Measurements from ENCODE around the gene PKIG.
"Not testable (repeated sequence)": the region's sequence is repeated elsewhere in the genome, so short reads cannot be mapped to it uniquely, and the experiment has no call there.

Gene PKIG

GRCh38 chr20:44648579-44648978, 66.2 kb downstream of the PKIG start:
- H3K27me3 ChIP-seq (ENCODE audit: low read depth) = no peaks in the 10 kb centered on the region
- H3K9me3 ChIP-seq = no peaks in the 10 kb centered on the region; the same call in 1 of the 2 replicates
- in situ Hi-C loops (cut with MboI; ENCODE audit: low sequenced_read_pairs) = no loop called here
- H3K4me1 ChIP-seq = peaks cover 5% of the 10 kb centered on the region
- H3K4me3 ChIP-seq = no peak overlapping the region
- no peak for DNase-seq (ENCODE audit: low spot score in 2 of 2)
- no peaks in the 10 kb centered on the region for H3K36me3 ChIP-seq (replicated peaks)

DNA sequence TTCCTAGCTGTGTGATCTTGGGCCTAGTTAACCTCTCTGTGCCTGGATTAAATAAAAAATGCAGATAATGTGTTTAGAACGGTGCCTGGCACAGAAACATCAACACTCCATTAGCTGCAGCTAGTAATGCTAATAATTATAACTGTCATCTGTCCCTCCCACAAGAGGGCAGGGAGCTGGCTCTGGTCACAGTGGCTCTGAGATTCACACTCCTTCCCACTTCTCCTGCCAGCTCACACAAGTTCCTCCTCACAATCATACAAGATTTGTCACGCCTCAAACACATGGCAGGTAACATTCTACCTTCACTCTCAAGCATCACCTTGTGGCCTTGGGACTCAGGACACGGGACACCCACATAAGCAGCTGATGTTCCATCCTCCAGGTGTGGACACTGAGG, 66.7 kb downstream of the PKIG start:
- no peak overlapping the region for H3K4me3 ChIP-seq
- in situ Hi-C loops (cut with MboI; ENCODE audit: low sequenced_read_pairs) = no loop called here
- no peak for DNase-seq (ENCODE audit: low spot score in 2 of 2)
- H3K9me3 ChIP-seq = no peaks in the 10 kb centered on the region; the same call in 1 of the 2 replicates
- H3K36me3 ChIP-seq (replicated peaks) = no peaks in the 10 kb centered on the region
- peaks cover 5% of the 10 kb centered on the region for H3K4me1 ChIP-seq
- no peaks in the 10 kb centered on the region for H3K27me3 ChIP-seq (ENCODE audit: low read depth)

DNA sequence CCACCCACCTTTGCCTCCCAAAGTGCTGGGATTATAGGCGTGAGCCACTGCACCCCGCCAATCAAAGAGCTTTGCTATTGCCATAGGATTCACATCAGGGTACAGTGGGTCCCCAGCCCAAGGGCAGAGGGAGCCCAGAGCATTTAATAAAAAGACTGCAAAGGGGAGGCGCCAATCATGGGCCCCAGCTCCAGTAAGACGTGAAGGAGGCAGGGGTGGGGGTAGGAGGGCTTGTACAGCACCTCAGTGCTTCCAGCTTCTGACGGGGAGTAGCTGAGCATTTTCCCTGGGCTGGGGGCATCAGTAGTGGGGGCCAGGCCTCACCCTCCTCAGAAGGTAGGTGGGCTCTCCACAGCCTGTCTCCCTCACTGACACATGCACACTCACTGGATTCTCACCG, 67.6 kb downstream of the PKIG start:
- in situ Hi-C loops (cut with MboI; ENCODE audit: low sequenced_read_pairs) = no loop called here
- Histone ChIP-seq H3K27me3 (ENCODE audit: low read depth) (no peaks in the 10 kb centered on the region), H3K4me1 (peaks cover 5% of the 10 kb centered on the region), H3K9me3 (no peaks in the 10 kb centered on the region; the same call in 1 of the 2 replicates), H3K4me3 (no peak overlapping the region), H3K36me3 (replicated peaks) (no peaks in the 10 kb centered on the region)
- DNase-seq (ENCODE audit: low spot score in 2 of 2) = no peak

- Histone ChIP-seq H3K9me3 (no peaks in the 10 kb centered on the region; the same call in 1 of the 2 replicates), H3K36me3 (replicated peaks) (no peaks in the 10 kb centered on the region), H3K27me3 (ENCODE audit: low read depth) (no peaks in the 10 kb centered on the region), H3K4me3 (peak overlapping the region; percentile 57), H3K4me1 (peaks cover 5% of the 10 kb centered on the region)
- in situ Hi-C loops (cut with MboI; ENCODE audit: low sequenced_read_pairs) = no loop called here
- DNase-seq (ENCODE audit: low spot score in 2 of 2) = peak in 1 of 2 experiments; percentile 23
Observed at GRCh38 chr20:44650771-44651433, 68.5 kb downstream of the PKIG start.

GRCh38 chr20:44651434-44651683, 69.0 kb downstream of the PKIG start:
- Histone ChIP-seq H3K36me3 (replicated peaks) (no peaks in the 10 kb centered on the region), H3K4me1 (peaks cover 5% of the 10 kb centered on the region), H3K27me3 (ENCODE audit: low read depth) (no peaks in the 10 kb centered on the region), H3K9me3 (no peaks in the 10 kb centered on the region; the same call in 1 of the 2 replicates), H3K4me3 (peak overlapping the region; percentile 57)
- in situ Hi-C loops (cut with MboI; ENCODE audit: low sequenced_read_pairs) = no loop called here
- no peak for DNase-seq (ENCODE audit: low spot score in 2 of 2)

DNA sequence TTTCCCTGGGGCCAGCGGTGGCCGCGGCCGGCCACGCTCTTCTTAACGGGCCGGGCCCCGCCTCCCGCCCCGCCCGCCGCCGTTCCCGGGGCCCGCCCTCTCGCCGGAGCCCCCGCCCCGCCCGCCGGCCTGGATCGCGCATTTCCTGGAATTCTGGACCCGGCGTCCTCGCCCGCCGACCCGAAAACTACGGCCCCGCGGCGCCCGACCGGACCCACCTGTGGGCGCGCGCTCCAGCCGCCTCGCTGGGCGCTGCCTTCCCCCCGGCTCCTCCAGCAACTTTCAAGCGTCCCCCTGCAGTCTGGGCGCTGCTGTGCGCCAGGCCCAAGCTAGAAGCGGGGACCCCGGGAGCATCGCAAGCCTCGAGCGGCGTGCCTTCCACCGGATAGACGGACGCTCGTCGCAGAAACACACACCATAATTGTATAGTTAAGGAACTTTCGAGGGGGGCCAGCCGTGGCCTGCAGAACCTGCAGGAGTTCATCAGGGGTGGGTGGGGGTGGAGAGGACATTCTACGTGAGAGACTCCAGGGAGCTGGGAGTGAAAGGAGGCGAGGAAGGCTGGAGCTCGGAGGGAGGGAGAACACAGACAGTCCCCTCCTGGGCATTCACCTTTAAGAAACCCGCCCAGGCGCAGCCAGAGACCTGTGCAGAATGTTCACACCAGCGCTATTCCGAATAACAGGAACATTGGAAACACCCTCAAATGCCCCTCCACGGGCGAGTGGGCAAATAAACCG, 69.5 kb downstream of the PKIG start, which contains the start of gene ADA:
ADA (minus strand) TSS at position 16 of the 740 bp plus-strand sequence. CDS start 92 bp downstream, outside the sequence.
- Histone ChIP-seq H3K36me3 (replicated peaks) (no peaks in the 10 kb centered on the region), H3K4me3 (peak within 1 kb of the TSS; percentile 57), H3K4me1 (peaks cover 5% of the 10 kb centered on the region), H3K9me3 (no peaks in the 10 kb centered on the region; the same call in 1 of the 2 replicates), H3K27me3 (ENCODE audit: low read depth) (no peaks in the 10 kb centered on the region)
- in situ Hi-C loops (cut with MboI; ENCODE audit: low sequenced_read_pairs) = no loop called here
- DNase-seq (ENCODE audit: low spot score in 2 of 2) = peak; percentile 38 to 77

GRCh38 chr20:44653546-44653945, 71.2 kb downstream of the PKIG start:
- DNase-seq (ENCODE audit: low spot score in 2 of 2) = no peak
- Histone ChIP-seq H3K36me3 (replicated peaks) (no peaks in the 10 kb centered on the region), H3K9me3 (no peaks in the 10 kb centered on the region; the same call in 1 of the 2 replicates), H3K4me3 (no peak overlapping the region), H3K4me1 (peaks cover 5% of the 10 kb centered on the region), H3K27me3 (ENCODE audit: low read depth) (no peaks in the 10 kb centered on the region)
- in situ Hi-C loops (cut with MboI; ENCODE audit: low sequenced_read_pairs) = no loop called here

DNA sequence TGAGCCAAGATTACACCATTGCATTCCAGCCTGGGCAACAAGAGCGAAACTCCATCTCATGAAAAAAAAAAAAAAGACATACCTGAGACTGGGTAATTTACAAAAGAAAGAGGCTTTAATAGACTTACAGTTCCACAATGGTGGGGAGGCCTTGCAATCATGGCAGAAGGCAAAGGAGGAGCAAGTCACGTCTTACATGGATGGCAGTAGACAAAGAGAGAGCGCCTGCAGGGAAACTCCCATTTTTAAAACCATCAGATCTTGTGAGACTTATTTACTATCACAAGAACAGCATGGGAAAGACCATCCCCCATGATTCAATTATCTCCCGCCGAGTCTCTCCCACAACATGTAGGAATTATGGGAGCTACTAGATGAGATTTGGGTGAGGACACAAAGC, 71.8 kb downstream of the PKIG start:
- H3K4me3 ChIP-seq = not testable (repeated sequence)

GRCh38 chr20:44656448-44656847, 74.1 kb downstream of the PKIG start:
- H3K27me3 ChIP-seq (ENCODE audit: low read depth) = no peaks in the 10 kb centered on the region
- no peak overlapping the region for H3K4me3 ChIP-seq
- no peaks in the 10 kb centered on the region for H3K4me1 ChIP-seq
- no peaks in the 10 kb centered on the region; the same call in 1 of the 2 replicates for H3K9me3 ChIP-seq
- no peaks in the 10 kb centered on the region for H3K36me3 ChIP-seq (replicated peaks)
- DNase-seq (ENCODE audit: low spot score in 2 of 2) = no peak
- in situ Hi-C loops (cut with MboI; ENCODE audit: low sequenced_read_pairs) = no loop called here

More for the DNA sequence above, 71.8 kb downstream of the PKIG start:
- DNase-seq (ENCODE audit: low spot score in 2 of 2); in situ Hi-C loops (cut with MboI; ENCODE audit: low sequenced_read_pairs); H3K4me1 ChIP-seq; H3K36me3 ChIP-seq (replicated peaks); H3K9me3 ChIP-seq; H3K27me3 ChIP-seq (ENCODE audit: low read depth): not testable (repeated sequence)

DNA sequence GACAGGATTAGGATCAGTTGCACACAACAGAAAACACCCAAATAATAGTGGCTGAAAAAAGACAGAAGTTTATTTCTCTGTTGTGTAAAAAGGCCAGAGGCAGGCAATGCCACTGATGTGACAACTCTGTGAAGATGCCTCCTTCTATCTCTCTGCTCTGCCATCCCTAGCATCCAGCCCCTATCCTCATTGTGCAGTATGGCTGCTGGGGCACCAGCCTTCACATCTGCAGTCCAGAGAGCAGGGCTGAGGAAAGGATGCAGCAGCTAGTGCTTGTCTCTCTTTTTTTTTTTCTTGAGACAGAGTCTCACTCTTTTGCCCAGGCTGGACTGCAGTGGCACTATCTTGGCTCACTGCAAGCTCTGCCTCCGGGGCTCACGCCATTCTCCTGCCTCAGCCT, 75.5 kb downstream of the PKIG start:
- no peaks in the 10 kb centered on the region; the same call in 1 of the 2 replicates for H3K9me3 ChIP-seq
- no peaks in the 10 kb centered on the region for H3K4me1 ChIP-seq
- no peaks in the 10 kb centered on the region for H3K36me3 ChIP-seq (replicated peaks)
- DNase-seq (ENCODE audit: low spot score in 2 of 2) = no peak
- in situ Hi-C loops (cut with MboI; ENCODE audit: low sequenced_read_pairs) = no loop called here
- H3K27me3 ChIP-seq (ENCODE audit: low read depth) = no peaks in the 10 kb centered on the region
- H3K4me3 ChIP-seq = no peak overlapping the region

DNA sequence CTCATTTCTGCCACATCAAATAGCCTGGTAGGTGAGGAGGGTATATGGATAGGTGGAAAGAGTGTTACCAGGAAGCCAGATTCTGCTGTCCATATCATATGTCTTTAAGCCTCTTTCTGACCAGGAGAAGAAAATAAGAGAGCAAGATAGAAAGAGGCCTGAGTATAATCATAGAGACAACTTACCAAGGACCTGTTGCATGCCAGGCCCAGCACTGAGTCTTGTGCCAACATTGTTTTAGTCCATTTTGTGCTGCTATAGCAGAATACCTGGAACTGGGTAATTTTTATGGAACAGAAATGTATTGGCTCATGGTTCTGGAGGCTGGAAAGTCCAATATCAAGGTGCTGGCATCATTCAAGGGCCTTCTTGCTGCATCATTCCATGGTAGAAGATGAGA, 76.4 kb downstream of the PKIG start:
- no peaks in the 10 kb centered on the region; the same call in 1 of the 2 replicates for H3K9me3 ChIP-seq
- H3K36me3 ChIP-seq (replicated peaks) = no peaks in the 10 kb centered on the region
- no peak for DNase-seq (ENCODE audit: low spot score in 2 of 2)
- in situ Hi-C loops (cut with MboI; ENCODE audit: low sequenced_read_pairs) = no loop called here
- no peaks in the 10 kb centered on the region for H3K27me3 ChIP-seq (ENCODE audit: low read depth)
- H3K4me3 ChIP-seq = no peak overlapping the region
- H3K4me1 ChIP-seq = no peaks in the 10 kb centered on the region

- in situ Hi-C loops (cut with MboI; ENCODE audit: low sequenced_read_pairs) = no loop called here
- Histone ChIP-seq H3K36me3 (replicated peaks) (no peaks in the 10 kb centered on the region), H3K4me3 (no peak overlapping the region), H3K27me3 (ENCODE audit: low read depth) (no peaks in the 10 kb centered on the region), H3K9me3 (no peaks in the 10 kb centered on the region), H3K4me1 (no peaks in the 10 kb centered on the region)
- no peak for DNase-seq (ENCODE audit: low spot score in 2 of 2)
Observed at GRCh38 chr20:44659931-44660330, 77.6 kb downstream of the PKIG start.

- DNase-seq (ENCODE audit: low spot score in 2 of 2) = no peak
- H3K4me3 ChIP-seq = no peak overlapping the region
- H3K9me3 ChIP-seq = no peaks in the 10 kb centered on the region
- H3K4me1 ChIP-seq = no peaks in the 10 kb centered on the region
- H3K36me3 ChIP-seq (replicated peaks) = no peaks in the 10 kb centered on the region
- in situ Hi-C loops (cut with MboI; ENCODE audit: low sequenced_read_pairs) = no loop called here
- no peaks in the 10 kb centered on the region for H3K27me3 ChIP-seq (ENCODE audit: low read depth)
Observed at GRCh38 chr20:44660581-44660980, 78.2 kb downstream of the PKIG start.

- in situ Hi-C loops (cut with MboI; ENCODE audit: low sequenced_read_pairs) = no loop called here
- H3K36me3 ChIP-seq (replicated peaks) = no peaks in the 10 kb centered on the region
- H3K27me3 ChIP-seq (ENCODE audit: low read depth) = no peaks in the 10 kb centered on the region
- DNase-seq (ENCODE audit: low spot score in 2 of 2) = no peak
- H3K4me1 ChIP-seq = no peaks in the 10 kb centered on the region; the same call in 1 of the 2 replicates
- no peak overlapping the region for H3K4me3 ChIP-seq
- no peaks in the 10 kb centered on the region for H3K9me3 ChIP-seq
Observed at GRCh38 chr20:44662261-44662660, 79.9 kb downstream of the PKIG start.

All from HAP-1 (cell line).